Measurements from ENCODE around the gene CEP131. TPM values are rescaled to one million over a fixed set of nuclear protein-coding genes. Genes with fewer than 3 reads are reported as not detected.
"Not testable (repeated sequence)": the region's sequence is repeated elsewhere in the genome, so short reads cannot be mapped to it uniquely, and the experiment has no call there.

Gene CEP131
- total RNA-seq, 2 donors from 2014 or later = 4.7 to 9.5 TPM

DNA sequence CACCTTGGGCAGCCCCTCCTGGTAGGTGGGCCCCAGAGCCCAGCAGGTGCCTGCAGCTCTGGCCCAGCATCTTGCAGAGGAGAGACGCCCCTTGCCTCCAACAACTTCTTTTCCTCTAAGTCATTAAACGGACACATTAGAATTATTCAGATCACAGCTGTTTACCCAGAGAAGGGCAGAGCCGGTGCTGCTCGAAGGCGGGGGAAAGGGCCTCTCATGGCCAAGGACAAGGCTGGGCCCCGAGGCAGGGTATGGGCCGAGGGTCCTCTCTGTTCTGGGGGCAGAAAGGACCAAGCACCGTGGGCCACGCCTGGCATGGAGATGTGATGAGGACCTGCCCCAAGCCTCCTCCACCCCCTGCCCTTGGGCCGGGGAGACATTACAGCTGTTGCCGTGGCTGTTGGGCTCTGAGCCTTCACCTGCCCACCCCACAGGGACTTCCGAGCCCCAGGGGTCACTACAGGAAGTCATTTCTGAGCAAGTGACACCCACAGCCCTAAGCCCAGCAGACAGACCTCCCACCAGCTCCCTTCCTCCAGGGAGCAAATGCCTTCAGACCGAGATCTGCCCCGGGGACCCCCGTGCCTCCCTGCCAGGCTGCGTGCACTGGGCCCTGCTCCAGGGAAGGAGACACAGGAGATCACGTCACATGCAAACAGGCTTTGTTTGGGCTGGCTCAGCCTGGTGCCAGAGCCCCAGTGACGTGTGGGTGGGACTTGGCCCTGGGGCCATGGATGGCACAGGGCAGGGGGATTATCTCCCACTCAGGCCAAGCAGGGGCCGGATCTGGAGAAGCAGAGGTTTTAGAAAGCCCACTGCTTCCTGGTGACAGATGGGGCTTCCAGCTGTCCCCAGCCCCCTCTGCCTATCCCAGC, 58.2 kb downstream of the CEP131 start:
- intact Hi-C loops (cut with DNase I, micrococcal nuclease) = no loop called here
- no peak for ATAC-seq
- DNase-seq = no peak

GRCh38 chr17:81163703-81164370, 58.9 kb downstream of the CEP131 start:
- DNase-seq (no peak), ATAC-seq (no peak)
- intact Hi-C loops (cut with DNase I, micrococcal nuclease) = no loop called here

GRCh38 chr17:81163051-81163695, 59.6 kb downstream of the CEP131 start:
- ATAC-seq (no peak), DNase-seq (no peak)
- intact Hi-C loops (cut with DNase I, micrococcal nuclease) = no loop called here

GRCh38 chr17:81162491-81162890, 60.3 kb downstream of the CEP131 start:
- intact Hi-C loops (cut with DNase I, micrococcal nuclease) = no loop called here
- no peak for ATAC-seq
- no peak for DNase-seq

DNA sequence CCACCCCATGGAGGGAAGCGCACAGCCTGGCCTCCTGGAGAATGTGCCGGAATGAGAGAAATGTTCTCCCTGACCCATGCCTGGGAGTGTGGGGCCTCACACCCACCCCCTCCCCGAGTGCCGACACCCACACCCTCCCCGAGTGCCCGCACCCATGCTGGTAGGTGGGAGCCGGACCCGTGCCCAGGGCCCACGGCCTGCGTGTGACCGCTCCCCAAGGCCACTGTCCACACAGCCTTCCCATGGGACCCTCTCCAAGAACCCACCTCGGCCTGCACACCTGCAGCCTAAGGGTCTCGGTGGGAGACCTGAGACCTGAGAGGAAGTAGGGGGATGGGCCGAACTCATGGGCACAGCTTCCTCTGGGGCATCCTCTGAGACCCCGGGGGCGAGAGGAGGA, 60.8 kb downstream of the CEP131 start:
- ATAC-seq = no peak
- intact Hi-C loops (cut with DNase I, micrococcal nuclease) = no loop called here

GRCh38 chr17:81161536-81161935, 61.2 kb downstream of the CEP131 start:
- ATAC-seq (no peak), DNase-seq (no peak)
- intact Hi-C loops (cut with DNase I, micrococcal nuclease) = no loop called here

More for the DNA sequence above, 60.8 kb downstream of the CEP131 start:
- DNase-seq = no peak

GRCh38 chr17:81160747-81161453, 61.9 kb downstream of the CEP131 start:
- ATAC-seq = no peak
- no peak for DNase-seq
- intact Hi-C loops (cut with DNase I, micrococcal nuclease) = no loop called here

DNA sequence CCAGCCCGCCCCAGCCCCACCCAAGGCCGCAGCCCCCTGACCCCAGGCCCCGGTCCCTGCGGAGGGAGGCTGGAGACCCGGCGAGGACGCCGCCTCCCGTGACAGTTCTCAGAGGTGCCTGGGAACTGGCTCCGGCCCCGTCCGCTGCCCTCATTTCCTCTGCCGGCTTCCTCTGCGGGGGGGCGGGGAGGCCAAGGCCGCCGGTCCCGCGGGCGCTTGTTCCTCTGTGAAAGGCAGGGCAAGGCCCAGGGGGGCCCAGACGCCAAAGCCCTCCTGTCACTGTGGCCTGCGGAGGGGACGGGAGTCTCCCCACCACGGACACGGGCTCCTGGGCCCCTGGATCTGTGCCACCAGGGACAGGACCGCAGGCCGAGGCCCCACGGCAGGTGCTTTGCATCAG, 62.5 kb downstream of the CEP131 start:
- ATAC-seq = no peak
- peak in 1 of 2 donors; percentile 41 for DNase-seq
- intact Hi-C loops (cut with DNase I, micrococcal nuclease) = no loop called here

GRCh38 chr17:81159611-81160265, 63.0 kb downstream of the CEP131 start:
- intact Hi-C loops (cut with DNase I, micrococcal nuclease) = no loop called here
- DNase-seq (no peak), ATAC-seq (no peak)

- DNase-seq (no peak), ATAC-seq (no peak)
- intact Hi-C loops (cut with DNase I, micrococcal nuclease) = no loop called here
Measured at GRCh38 chr17:81158688-81159590, 63.8 kb downstream of the CEP131 start.

DNA sequence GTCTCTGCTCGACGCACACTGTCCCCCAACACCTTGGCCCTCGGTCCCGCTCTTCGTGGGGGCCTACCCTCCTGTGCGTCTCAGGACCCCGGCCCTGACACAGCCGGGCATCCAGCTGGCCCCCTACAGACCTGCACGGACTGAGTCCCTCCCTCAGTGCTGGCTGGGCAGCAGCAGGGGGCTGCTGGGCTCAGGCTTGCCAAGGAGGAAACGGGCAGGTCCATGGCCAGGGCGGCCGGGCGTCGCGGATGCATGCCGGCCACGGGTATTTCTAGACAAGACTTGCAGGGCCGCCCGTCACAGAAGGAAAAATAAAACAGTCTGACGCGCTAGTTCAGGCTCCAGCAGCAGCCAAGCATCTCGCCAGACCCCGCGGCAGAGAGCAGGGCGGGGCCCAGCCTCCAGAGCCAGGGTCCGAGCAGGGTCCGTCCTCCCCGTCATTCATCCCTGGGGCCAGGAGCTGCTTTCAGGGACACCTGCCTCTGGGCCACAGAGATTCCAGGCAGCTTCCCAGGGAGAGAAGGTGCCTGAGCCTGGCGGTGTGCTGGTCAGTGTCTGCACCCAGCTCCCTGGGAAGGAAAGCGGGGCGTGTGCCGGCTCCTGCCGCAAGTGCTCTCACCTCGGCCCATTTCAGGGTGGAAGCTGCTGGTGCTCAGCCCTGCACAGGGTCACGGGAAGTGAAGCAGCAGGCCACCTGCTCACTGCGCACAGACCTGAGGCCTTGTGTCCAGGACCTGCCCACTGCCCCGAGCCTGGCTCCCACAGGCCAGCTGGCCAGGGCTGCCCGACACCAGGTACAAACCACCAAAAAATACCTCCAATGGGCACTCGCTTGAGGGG, 64.7 kb downstream of the CEP131 start:
- no peak for ATAC-seq
- no peak for DNase-seq
- intact Hi-C loops (cut with DNase I, micrococcal nuclease) = no loop called here

- DNase-seq (no peak), ATAC-seq (no peak)
- intact Hi-C loops (cut with DNase I, micrococcal nuclease) = no loop called here
Measured at GRCh38 chr17:81156866-81157805, 65.6 kb downstream of the CEP131 start.

GRCh38 chr17:81154961-81155360, 67.8 kb downstream of the CEP131 start:
- ATAC-seq = no peak

DNA sequence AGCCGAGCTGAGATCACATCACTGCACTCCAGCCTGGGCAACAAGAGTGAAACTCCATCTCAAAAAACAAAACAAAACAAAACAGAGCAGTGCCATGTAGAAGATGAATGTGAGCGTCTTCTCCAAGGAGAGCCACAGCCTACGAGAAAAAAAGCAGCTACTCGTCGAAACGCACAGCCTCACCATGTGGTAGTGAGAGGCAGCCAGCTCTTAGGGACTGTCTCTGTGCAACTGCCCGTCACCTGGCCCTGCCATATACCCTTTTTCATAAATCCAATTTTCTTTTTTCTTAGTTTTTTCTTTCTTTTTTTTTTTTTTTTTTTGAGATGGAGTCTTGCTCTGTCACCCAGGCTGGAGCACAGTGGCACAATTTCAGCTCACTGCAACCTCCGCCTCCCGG, 68.7 kb downstream of the CEP131 start:
- ATAC-seq; DNase-seq; intact Hi-C loops (cut with DNase I, micrococcal nuclease): not testable (repeated sequence)

More at GRCh38 chr17:81154961-81155360, 67.8 kb downstream of the CEP131 start:
- no peak for DNase-seq
- intact Hi-C loops (cut with DNase I, micrococcal nuclease) = no loop called here

- DNase-seq = no peak
- intact Hi-C loops (cut with DNase I, micrococcal nuclease) = no loop called here
Measured at GRCh38 chr17:81153340-81153803, 69.4 kb downstream of the CEP131 start.

More at GRCh38 chr17:81153340-81153803, 69.4 kb downstream of the CEP131 start:
- ATAC-seq = no peak
